HEK293 (cell line): ENCODE data around the gene ATP6V0A1.

Source experiments
- TCF7L2 ChIP-seq: IDR thresholded peaks from 2 replicates; pipeline ENCODE4 v1.6.1; 2011; ENCODE audit warnings: low read depth, mild to moderate bottlenecking, inconsistent platforms, low read length, moderate library complexity, borderline replicate concordance
- TF ChIP-seq, protein P1 (sequence below): fragments of 450-650 bp; formaldehyde crosslinking; IDR thresholded peaks from 2 replicates; pipeline ENCODE4 v1.5.1; 2016; ENCODE audit warnings: missing biosample characterization, missing genetic modification characterization
- TF ChIP-seq, protein P2 (sequence below): fragments of 450-650 bp; formaldehyde crosslinking; IDR thresholded peaks from 2 replicates; pipeline ENCODE4 v1.5.1; 2016; ENCODE audit warnings: missing biosample characterization, missing genetic modification characterization
- TF ChIP-seq, protein P3 (sequence below): fragments of 450-650 bp; formaldehyde crosslinking; IDR thresholded peaks from 2 replicates; pipeline ENCODE4 v1.5.1; 2016; ENCODE audit warnings: missing biosample characterization, missing genetic modification characterization, low read depth
- TF ChIP-seq, protein P4 (sequence below): fragments of 450-650 bp; formaldehyde crosslinking; IDR thresholded peaks from 2 replicates; pipeline ENCODE4 v1.5.1; 2016; ENCODE audit warnings: missing biosample characterization, missing genetic modification characterization

DNA sequence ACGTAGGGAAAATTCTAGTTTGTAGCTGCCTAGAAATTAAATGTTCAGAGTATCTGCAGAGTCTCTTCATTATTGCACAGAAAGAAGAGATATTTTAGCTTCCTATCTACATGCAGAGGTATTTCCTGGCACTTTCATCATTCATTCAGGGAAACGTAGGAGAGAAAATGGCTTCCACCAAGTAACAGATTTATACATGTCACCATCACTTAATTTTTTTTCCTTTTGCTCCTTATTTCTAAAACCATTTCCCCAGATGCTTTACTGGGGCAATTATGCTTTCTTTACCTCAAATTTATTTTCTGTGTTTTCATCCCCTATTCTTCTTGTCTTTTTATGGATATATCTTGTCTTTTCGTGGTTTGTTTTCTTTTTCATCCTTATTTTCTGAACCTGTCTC lies 18.5 kb downstream of the ATP6V0A1 start:
- TF ChIP-seq, protein P1, sequence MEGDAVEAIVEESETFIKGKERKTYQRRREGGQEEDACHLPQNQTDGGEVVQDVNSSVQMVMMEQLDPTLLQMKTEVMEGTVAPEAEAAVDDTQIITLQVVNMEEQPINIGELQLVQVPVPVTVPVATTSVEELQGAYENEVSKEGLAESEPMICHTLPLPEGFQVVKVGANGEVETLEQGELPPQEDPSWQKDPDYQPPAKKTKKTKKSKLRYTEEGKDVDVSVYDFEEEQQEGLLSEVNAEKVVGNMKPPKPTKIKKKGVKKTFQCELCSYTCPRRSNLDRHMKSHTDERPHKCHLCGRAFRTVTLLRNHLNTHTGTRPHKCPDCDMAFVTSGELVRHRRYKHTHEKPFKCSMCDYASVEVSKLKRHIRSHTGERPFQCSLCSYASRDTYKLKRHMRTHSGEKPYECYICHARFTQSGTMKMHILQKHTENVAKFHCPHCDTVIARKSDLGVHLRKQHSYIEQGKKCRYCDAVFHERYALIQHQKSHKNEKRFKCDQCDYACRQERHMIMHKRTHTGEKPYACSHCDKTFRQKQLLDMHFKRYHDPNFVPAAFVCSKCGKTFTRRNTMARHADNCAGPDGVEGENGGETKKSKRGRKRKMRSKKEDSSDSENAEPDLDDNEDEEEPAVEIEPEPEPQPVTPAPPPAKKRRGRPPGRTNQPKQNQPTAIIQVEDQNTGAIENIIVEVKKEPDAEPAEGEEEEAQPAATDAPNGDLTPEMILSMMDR (tag by site-specific recombination) = no peak
- TF ChIP-seq TCF7L2 = no peak
- TF ChIP-seq, protein P2, sequence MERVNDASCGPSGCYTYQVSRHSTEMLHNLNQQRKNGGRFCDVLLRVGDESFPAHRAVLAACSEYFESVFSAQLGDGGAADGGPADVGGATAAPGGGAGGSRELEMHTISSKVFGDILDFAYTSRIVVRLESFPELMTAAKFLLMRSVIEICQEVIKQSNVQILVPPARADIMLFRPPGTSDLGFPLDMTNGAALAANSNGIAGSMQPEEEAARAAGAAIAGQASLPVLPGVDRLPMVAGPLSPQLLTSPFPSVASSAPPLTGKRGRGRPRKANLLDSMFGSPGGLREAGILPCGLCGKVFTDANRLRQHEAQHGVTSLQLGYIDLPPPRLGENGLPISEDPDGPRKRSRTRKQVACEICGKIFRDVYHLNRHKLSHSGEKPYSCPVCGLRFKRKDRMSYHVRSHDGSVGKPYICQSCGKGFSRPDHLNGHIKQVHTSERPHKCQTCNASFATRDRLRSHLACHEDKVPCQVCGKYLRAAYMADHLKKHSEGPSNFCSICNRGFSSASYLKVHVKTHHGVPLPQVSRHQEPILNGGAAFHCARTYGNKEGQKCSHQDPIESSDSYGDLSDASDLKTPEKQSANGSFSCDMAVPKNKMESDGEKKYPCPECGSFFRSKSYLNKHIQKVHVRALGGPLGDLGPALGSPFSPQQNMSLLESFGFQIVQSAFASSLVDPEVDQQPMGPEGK = no peak
- TF ChIP-seq, protein P3, sequence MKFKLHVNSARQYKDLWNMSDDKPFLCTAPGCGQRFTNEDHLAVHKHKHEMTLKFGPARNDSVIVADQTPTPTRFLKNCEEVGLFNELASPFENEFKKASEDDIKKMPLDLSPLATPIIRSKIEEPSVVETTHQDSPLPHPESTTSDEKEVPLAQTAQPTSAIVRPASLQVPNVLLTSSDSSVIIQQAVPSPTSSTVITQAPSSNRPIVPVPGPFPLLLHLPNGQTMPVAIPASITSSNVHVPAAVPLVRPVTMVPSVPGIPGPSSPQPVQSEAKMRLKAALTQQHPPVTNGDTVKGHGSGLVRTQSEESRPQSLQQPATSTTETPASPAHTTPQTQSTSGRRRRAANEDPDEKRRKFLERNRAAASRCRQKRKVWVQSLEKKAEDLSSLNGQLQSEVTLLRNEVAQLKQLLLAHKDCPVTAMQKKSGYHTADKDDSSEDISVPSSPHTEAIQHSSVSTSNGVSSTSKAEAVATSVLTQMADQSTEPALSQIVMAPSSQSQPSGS (tag by site-specific recombination) = no peak
- TF ChIP-seq, protein P4, sequence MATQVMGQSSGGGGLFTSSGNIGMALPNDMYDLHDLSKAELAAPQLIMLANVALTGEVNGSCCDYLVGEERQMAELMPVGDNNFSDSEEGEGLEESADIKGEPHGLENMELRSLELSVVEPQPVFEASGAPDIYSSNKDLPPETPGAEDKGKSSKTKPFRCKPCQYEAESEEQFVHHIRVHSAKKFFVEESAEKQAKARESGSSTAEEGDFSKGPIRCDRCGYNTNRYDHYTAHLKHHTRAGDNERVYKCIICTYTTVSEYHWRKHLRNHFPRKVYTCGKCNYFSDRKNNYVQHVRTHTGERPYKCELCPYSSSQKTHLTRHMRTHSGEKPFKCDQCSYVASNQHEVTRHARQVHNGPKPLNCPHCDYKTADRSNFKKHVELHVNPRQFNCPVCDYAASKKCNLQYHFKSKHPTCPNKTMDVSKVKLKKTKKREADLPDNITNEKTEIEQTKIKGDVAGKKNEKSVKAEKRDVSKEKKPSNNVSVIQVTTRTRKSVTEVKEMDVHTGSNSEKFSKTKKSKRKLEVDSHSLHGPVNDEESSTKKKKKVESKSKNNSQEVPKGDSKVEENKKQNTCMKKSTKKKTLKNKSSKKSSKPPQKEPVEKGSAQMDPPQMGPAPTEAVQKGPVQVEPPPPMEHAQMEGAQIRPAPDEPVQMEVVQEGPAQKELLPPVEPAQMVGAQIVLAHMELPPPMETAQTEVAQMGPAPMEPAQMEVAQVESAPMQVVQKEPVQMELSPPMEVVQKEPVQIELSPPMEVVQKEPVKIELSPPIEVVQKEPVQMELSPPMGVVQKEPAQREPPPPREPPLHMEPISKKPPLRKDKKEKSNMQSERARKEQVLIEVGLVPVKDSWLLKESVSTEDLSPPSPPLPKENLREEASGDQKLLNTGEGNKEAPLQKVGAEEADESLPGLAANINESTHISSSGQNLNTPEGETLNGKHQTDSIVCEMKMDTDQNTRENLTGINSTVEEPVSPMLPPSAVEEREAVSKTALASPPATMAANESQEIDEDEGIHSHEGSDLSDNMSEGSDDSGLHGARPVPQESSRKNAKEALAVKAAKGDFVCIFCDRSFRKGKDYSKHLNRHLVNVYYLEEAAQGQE (tag by site-specific recombination) = no peak
